ENCODE measurements around the gene CAPZA1. TPM values are rescaled to one million over a fixed set of nuclear protein-coding genes. Genes with fewer than 3 reads are reported as not detected.

CAPZA1 gene
- total RNA-seq, 2 experiments from 2014 or later: 166 to 179 TPM

DNA sequence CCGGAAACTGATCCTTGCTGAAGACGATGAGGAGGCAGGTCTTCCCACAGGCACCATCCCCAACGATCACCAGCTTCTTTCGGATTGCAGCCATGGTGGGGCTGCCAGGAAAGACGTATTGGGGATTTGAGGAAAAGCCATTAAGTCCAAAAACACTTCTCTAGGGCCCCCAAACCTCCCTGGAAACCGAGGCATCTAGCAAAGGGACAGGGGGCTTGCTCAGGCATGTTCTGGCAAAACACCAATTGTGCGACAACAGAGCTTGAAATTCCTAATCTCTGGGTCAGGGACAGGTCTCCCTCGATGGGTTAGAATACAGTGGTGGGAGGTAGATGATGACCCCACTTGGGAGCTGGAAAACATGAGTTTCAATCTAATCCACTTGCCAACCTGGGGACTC lies 84.1 kb downstream of the CAPZA1 start:
- ChIA-PET CTCF (interaction anchor here (1.1 to 1.8 kb wide), 3 partner anchors 12 to 202 kb away, joined by 3 to 6 read pairs (median 4); partner anchors contain the start of gene PPM1J), POLR2A (interaction anchor here (1.0 to 4.4 kb wide), 4 partner anchors 8 to 85 kb away, joined by 3 to 46 read pairs (median 24); partner anchors contain the start of genes CAPZA1, MOV10, PPM1J and ST7L)
- no peaks in the 10 kb centered on the region for H3K27me3 Mint-ChIP-seq
- intact Hi-C loops (cut with DNase I, micrococcal nuclease): no loop called here
- H3K36me3 ChIP-seq (ENCODE audit: insufficient read depth, low read length): peaks cover 17% of the 10 kb centered on the region
- H3K27ac Mint-ChIP-seq: no peak overlapping the region
- DNase-seq (peak in 1 of 14 experiments; percentile 11), ATAC-seq (ENCODE audit: poor library complexity) (no peak)
- H3K27ac ChIP-seq (ENCODE audit: low read depth in 1 of 2, low read length in 2 of 2): no peak overlapping the region
- no peaks in the 10 kb centered on the region for H3K9me3 Mint-ChIP-seq
- no peaks in the 10 kb centered on the region for H3K9me3 ChIP-seq (ENCODE audit: control insufficient read depth in 1 of 2, insufficient read depth in 1 of 2, low read length in 2 of 2)
- H3K4me1 ChIP-seq (ENCODE audit: insufficient read depth, low read length): peaks cover 57% of the 10 kb centered on the region
- H3K36me3 Mint-ChIP-seq (ENCODE audit: low read depth): peaks cover 23% of the 10 kb centered on the region
- no peak overlapping the region for H3K4me3 Mint-ChIP-seq
- no peaks in the 10 kb centered on the region for H3K27me3 ChIP-seq (ENCODE audit: control insufficient read depth in 1 of 2, insufficient read depth in 2 of 2, low read length in 2 of 2)
- H3K4me1 Mint-ChIP-seq (ENCODE audit: low read depth): peaks cover 72% of the 10 kb centered on the region
- TF ChIP-seq, protein P1, sequence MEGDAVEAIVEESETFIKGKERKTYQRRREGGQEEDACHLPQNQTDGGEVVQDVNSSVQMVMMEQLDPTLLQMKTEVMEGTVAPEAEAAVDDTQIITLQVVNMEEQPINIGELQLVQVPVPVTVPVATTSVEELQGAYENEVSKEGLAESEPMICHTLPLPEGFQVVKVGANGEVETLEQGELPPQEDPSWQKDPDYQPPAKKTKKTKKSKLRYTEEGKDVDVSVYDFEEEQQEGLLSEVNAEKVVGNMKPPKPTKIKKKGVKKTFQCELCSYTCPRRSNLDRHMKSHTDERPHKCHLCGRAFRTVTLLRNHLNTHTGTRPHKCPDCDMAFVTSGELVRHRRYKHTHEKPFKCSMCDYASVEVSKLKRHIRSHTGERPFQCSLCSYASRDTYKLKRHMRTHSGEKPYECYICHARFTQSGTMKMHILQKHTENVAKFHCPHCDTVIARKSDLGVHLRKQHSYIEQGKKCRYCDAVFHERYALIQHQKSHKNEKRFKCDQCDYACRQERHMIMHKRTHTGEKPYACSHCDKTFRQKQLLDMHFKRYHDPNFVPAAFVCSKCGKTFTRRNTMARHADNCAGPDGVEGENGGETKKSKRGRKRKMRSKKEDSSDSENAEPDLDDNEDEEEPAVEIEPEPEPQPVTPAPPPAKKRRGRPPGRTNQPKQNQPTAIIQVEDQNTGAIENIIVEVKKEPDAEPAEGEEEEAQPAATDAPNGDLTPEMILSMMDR (IDR thresholded peaks at IDR 0.05): no peak
- H3K4me3 ChIP-seq (ENCODE audit: low read length): no peak overlapping the region

DNA sequence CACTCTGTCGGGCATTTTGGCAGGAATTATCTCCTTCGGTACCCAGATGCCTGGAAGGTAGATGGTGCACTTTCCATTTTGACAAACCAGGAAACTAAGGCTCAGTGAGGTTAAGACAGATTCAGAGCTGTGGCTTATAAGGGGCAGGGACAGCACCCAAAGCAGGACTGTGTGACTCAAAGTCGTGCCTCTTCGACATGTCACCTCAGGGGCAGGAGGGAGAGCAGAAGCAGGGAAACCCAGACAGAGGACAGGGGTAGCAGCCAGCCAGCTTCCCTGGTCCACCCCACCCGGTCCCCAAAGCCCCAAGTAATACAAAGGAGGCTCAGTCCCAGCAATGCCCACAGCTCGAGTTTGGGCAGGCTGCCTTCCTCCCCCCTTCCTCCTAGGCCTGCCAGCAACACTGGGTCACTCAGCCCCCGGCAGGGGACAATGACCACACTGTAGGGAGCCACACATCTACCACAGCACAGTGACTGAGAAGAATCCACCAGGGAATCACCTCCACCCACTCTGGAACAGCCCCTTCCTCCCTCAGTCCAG lies 84.8 kb downstream of the CAPZA1 start:
- Mint-ChIP-seq H3K27me3 (no peaks in the 10 kb centered on the region), H3K27ac (peak overlapping the region; percentile 59), H3K36me3 (ENCODE audit: low read depth) (peaks cover 15% of the 10 kb centered on the region), H3K9me3 (no peaks in the 10 kb centered on the region), H3K4me3 (peak overlapping the region; percentile 80), H3K4me1 (ENCODE audit: low read depth) (peaks cover 72% of the 10 kb centered on the region)
- Histone ChIP-seq H3K4me3 (ENCODE audit: low read length) (peak overlapping the region; percentile 31), H3K4me1 (ENCODE audit: insufficient read depth, low read length) (peaks cover 57% of the 10 kb centered on the region), H3K27ac (ENCODE audit: low read depth in 1 of 2, low read length in 2 of 2) (peak overlapping the region in 1 of 2 donors; percentile 60), H3K27me3 (ENCODE audit: control insufficient read depth in 1 of 2, insufficient read depth in 2 of 2, low read length in 2 of 2) (no peaks in the 10 kb centered on the region), H3K9me3 (ENCODE audit: control insufficient read depth in 1 of 2, insufficient read depth in 1 of 2, low read length in 2 of 2) (no peaks in the 10 kb centered on the region), H3K36me3 (ENCODE audit: insufficient read depth, low read length) (peaks cover 12% of the 10 kb centered on the region)
- TF ChIP-seq, protein P1 (IDR thresholded peaks at IDR 0.05): no peak
- POLR2A ChIA-PET: interaction anchor here (0.8 to 4.4 kb wide), 7 partner anchors 8 to 368 kb away, joined by 3 to 46 read pairs (median 4); partner anchors contain the start of genes CAPZA1, LRIG2, MOV10 and PPM1J
- ATAC-seq (ENCODE audit: poor library complexity): no peak
- intact Hi-C loops (cut with DNase I, micrococcal nuclease): no loop called here
- no peak for DNase-seq
- CTCF ChIA-PET: interaction anchor here (0.5 to 1.6 kb wide), 6 partner anchors 11 to 368 kb away, joined by 3 to 12 read pairs (median 4); partner anchors contain the start of genes LRIG2, MOV10 and PPM1J

DNA sequence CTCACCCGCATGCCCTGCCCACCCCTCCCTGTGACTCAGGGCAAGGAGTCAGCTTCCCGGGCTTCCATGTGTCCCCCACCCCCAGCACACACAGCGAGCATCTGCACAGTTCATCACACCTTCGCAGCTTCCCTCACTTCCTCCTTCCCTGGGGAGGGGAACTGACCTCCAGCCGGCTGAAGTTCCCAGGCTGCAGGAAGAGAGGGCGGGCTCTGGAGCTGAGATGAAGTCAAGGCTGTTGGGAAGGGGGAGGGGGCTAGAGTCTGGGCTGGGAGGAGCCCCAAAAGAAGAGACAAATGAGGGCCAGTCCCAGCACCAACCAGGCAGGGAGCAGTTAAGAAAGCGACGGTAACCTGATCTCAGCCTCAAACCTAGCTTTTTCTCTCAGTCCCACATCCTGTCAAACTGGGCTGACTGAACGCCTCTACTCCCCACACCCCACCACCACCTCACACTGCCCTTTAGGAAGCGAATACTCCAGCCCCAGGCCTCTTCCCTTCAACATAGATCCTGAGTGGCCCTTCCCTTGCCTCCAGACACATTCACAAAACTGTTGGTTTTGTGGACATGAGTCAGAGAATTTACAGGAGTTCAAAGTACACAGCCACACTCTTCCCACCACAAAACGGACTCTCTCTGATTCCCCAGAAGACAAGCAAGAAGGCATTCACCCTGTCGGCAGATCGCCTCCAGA lies 85.4 kb downstream of the CAPZA1 start:
- no peaks in the 10 kb centered on the region for H3K27me3 Mint-ChIP-seq
- H3K4me1 Mint-ChIP-seq (ENCODE audit: low read depth): peaks cover 70% of the 10 kb centered on the region
- peaks cover 54% of the 10 kb centered on the region for H3K4me1 ChIP-seq (ENCODE audit: insufficient read depth, low read length)
- peak in 7 of 14 experiments; percentile 25 to 81 (median 45) for DNase-seq
- peak; percentile 75 for ATAC-seq (ENCODE audit: poor library complexity)
- H3K9me3 Mint-ChIP-seq: no peaks in the 10 kb centered on the region
- H3K36me3 Mint-ChIP-seq (ENCODE audit: low read depth): peaks cover 9% of the 10 kb centered on the region
- no peaks in the 10 kb centered on the region for H3K27me3 ChIP-seq (ENCODE audit: control insufficient read depth in 1 of 2, insufficient read depth in 2 of 2, low read length in 2 of 2)
- H3K36me3 ChIP-seq (ENCODE audit: insufficient read depth, low read length): peaks cover 6% of the 10 kb centered on the region
- peak overlapping the region; percentile 59 for H3K27ac Mint-ChIP-seq
- ChIA-PET POLR2A (interaction anchor here (0.8 to 4.4 kb wide), 6 partner anchors 10 to 368 kb away, joined by 3 to 46 read pairs (median 9); partner anchors contain the start of genes CAPZA1, LRIG2, MOV10 and PPM1J), CTCF (interaction anchor here (0.5 to 1.6 kb wide), 4 partner anchors 10 to 368 kb away, joined by 3 to 12 read pairs (median 4); partner anchors contain the start of genes LRIG2, MOV10 and PPM1J)
- intact Hi-C loops (cut with DNase I, micrococcal nuclease): loop anchor here in 1 of 2 experiments (5.0 kb wide), 1 partner anchor 203 kb away; no protein-coding TSS in a partner anchor
- peak overlapping the region; percentile 31 for H3K4me3 ChIP-seq (ENCODE audit: low read length)
- peak overlapping the region; percentile 80 for H3K4me3 Mint-ChIP-seq
- H3K9me3 ChIP-seq (ENCODE audit: control insufficient read depth in 1 of 2, insufficient read depth in 1 of 2, low read length in 2 of 2): no peaks in the 10 kb centered on the region
- TF ChIP-seq, protein P1 (IDR thresholded peaks at IDR 0.05): no peak
- H3K27ac ChIP-seq (ENCODE audit: low read depth in 1 of 2, low read length in 2 of 2): peak overlapping the region in 1 of 2 donors; percentile 60
